Measurements from ENCODE around the gene SHISA6.

DNA sequence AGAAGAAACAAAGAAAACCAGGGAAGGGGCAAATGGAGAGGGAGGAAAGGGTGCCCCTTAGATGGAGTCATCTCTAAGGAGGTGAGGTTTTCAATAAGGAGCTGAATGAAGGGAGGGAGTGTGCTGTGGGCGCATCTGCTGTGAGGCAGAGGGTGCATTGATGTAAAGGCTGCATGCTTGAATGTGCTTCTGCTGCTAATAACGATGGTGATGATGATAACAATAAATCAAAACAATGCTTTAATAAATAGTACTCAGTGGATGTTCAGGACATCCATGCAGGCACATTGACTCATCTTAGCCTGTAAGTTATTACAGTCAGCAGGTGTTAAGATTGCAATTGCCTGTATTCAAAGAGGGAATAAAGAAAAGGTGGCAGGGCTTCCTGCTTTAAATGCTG, 87.8 kb downstream of the SHISA6 start:
- no peak for TF ChIP-seq CHD2 (IDR thresholded peaks at IDR 0.05; ENCODE audit: low read length, partially characterized antibody)
- TF ChIP-seq, protein P1, sequence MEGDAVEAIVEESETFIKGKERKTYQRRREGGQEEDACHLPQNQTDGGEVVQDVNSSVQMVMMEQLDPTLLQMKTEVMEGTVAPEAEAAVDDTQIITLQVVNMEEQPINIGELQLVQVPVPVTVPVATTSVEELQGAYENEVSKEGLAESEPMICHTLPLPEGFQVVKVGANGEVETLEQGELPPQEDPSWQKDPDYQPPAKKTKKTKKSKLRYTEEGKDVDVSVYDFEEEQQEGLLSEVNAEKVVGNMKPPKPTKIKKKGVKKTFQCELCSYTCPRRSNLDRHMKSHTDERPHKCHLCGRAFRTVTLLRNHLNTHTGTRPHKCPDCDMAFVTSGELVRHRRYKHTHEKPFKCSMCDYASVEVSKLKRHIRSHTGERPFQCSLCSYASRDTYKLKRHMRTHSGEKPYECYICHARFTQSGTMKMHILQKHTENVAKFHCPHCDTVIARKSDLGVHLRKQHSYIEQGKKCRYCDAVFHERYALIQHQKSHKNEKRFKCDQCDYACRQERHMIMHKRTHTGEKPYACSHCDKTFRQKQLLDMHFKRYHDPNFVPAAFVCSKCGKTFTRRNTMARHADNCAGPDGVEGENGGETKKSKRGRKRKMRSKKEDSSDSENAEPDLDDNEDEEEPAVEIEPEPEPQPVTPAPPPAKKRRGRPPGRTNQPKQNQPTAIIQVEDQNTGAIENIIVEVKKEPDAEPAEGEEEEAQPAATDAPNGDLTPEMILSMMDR (IDR thresholded peaks at IDR 0.05), result no peak
- no peak for TF ChIP-seq EP300 (IDR thresholded peaks at IDR 0.05; ENCODE audit: borderline replicate concordance in 1 of 2, low read depth in 1 of 2, low read length in 1 of 2)
- no peak for TF ChIP-seq SMC3 (IDR thresholded peaks at IDR 0.05; ENCODE audit: low read depth, low read length)
- TF ChIP-seq YY1 (IDR thresholded peaks at IDR 0.05; ENCODE audit: low read depth), result no peak
- TF ChIP-seq, protein P2, sequence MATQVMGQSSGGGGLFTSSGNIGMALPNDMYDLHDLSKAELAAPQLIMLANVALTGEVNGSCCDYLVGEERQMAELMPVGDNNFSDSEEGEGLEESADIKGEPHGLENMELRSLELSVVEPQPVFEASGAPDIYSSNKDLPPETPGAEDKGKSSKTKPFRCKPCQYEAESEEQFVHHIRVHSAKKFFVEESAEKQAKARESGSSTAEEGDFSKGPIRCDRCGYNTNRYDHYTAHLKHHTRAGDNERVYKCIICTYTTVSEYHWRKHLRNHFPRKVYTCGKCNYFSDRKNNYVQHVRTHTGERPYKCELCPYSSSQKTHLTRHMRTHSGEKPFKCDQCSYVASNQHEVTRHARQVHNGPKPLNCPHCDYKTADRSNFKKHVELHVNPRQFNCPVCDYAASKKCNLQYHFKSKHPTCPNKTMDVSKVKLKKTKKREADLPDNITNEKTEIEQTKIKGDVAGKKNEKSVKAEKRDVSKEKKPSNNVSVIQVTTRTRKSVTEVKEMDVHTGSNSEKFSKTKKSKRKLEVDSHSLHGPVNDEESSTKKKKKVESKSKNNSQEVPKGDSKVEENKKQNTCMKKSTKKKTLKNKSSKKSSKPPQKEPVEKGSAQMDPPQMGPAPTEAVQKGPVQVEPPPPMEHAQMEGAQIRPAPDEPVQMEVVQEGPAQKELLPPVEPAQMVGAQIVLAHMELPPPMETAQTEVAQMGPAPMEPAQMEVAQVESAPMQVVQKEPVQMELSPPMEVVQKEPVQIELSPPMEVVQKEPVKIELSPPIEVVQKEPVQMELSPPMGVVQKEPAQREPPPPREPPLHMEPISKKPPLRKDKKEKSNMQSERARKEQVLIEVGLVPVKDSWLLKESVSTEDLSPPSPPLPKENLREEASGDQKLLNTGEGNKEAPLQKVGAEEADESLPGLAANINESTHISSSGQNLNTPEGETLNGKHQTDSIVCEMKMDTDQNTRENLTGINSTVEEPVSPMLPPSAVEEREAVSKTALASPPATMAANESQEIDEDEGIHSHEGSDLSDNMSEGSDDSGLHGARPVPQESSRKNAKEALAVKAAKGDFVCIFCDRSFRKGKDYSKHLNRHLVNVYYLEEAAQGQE (IDR thresholded peaks at IDR 0.05; ENCODE audit: low read depth, low read length), result no peak
- no peak for TF ChIP-seq TCF12 (IDR thresholded peaks at IDR 0.05)
- no peak for TF ChIP-seq EZH2phosphoT487 (IDR thresholded peaks at IDR 0.05; ENCODE audit: borderline replicate concordance, low read depth)
- TF ChIP-seq, protein P3, sequence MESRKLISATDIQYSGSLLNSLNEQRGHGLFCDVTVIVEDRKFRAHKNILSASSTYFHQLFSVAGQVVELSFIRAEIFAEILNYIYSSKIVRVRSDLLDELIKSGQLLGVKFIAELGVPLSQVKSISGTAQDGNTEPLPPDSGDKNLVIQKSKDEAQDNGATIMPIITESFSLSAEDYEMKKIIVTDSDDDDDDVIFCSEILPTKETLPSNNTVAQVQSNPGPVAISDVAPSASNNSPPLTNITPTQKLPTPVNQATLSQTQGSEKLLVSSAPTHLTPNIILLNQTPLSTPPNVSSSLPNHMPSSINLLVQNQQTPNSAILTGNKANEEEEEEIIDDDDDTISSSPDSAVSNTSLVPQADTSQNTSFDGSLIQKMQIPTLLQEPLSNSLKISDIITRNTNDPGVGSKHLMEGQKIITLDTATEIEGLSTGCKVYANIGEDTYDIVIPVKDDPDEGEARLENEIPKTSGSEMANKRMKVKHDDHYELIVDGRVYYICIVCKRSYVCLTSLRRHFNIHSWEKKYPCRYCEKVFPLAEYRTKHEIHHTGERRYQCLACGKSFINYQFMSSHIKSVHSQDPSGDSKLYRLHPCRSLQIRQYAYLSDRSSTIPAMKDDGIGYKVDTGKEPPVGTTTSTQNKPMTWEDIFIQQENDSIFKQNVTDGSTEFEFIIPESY (IDR thresholded peaks at IDR 0.05; ENCODE audit: borderline replicate concordance, low read depth), result no peak
- TF ChIP-seq JUND (IDR thresholded peaks at IDR 0.05), result no peak
- no peak for TF ChIP-seq RFX5 (IDR thresholded peaks at IDR 0.05; ENCODE audit: low read length)
- TF ChIP-seq TAF1 (IDR thresholded peaks at IDR 0.05; ENCODE audit: borderline replicate concordance, low read depth, low read length), result no peak

Data from SK-N-SH (cell line).